Measurements from ENCODE around the gene RAB40C.

GRCh38 chr16:644556-644955 lies 54.7 kb downstream of the RAB40C start:
- TF ChIP-seq EZH2 (IDR thresholded peaks at IDR 0.05) = no peak
- TF ChIP-seq CTCF (IDR thresholded peaks at IDR 0.05) = no peak

All from neural progenitor cell (in vitro differentiated cells).